ENCODE data around the gene HOXC9. TPM values are rescaled to one million over a fixed set of nuclear protein-coding genes. Genes with fewer than 3 reads are reported as not detected.

Gene HOXC9
- total RNA-seq, 1 donor from 2014 or later, result not detected

GRCh38 chr12:54007538-54008259, 7.7 kb downstream of the HOXC9 start:
- DNase-seq (ENCODE audit: missing footprints), result peak; percentile 15
- intact Hi-C loops (cut with DNase I), result loop anchor here (2.0 to 10.0 kb wide), 2 partner anchors 193 to 357 kb away; partner anchors contain the start of gene GPR84
- no peak for ATAC-seq

- ATAC-seq (no peak), DNase-seq (ENCODE audit: missing footprints) (peak; percentile 6)
- intact Hi-C loops (cut with DNase I), result loop anchor here (10.0 kb wide), 1 partner anchor 357 kb away; the partner anchor contains the start of gene GPR84
Observed at GRCh38 chr12:54008260-54008552, 8.2 kb downstream of the HOXC9 start.

GRCh38 chr12:54009171-54010052, 9.5 kb downstream of the HOXC9 start:
- intact Hi-C loops (cut with DNase I), result loop anchor here (10.0 kb wide), 1 partner anchor 355 kb away; the partner anchor contains the start of gene GPR84
- ATAC-seq, result no peak
- DNase-seq (ENCODE audit: missing footprints), result peak; percentile 53

- intact Hi-C loops (cut with DNase I), result no loop called here
- ATAC-seq (no peak), DNase-seq (ENCODE audit: missing footprints) (peak; percentile 17)
Observed at GRCh38 chr12:54010053-54010971, 10.4 kb downstream of the HOXC9 start.

GRCh38 chr12:54010972-54011664, 11.2 kb downstream of the HOXC9 start:
- DNase-seq (ENCODE audit: missing footprints) (no peak), ATAC-seq (no peak)
- intact Hi-C loops (cut with DNase I), result no loop called here

GRCh38 chr12:54011665-54012532, 11.9 kb downstream of the HOXC9 start:
- intact Hi-C loops (cut with DNase I), result no loop called here

GRCh38 chr12:54012631-54013409, 12.9 kb downstream of the HOXC9 start:
- DNase-seq (ENCODE audit: missing footprints) (no peak), ATAC-seq (no peak)
- intact Hi-C loops (cut with DNase I), result no loop called here

More at GRCh38 chr12:54011665-54012532, 11.9 kb downstream of the HOXC9 start:
- no peak for ATAC-seq
- peak; percentile 4 for DNase-seq (ENCODE audit: missing footprints)

GRCh38 chr12:54014377-54015017, 14.5 kb downstream of the HOXC9 start:
- no peak for ATAC-seq
- no peak for DNase-seq (ENCODE audit: missing footprints)
- intact Hi-C loops (cut with DNase I), result no loop called here

GRCh38 chr12:54015018-54015931, 15.3 kb downstream of the HOXC9 start:
- DNase-seq (ENCODE audit: missing footprints) (no peak), ATAC-seq (no peak)
- intact Hi-C loops (cut with DNase I), result no loop called here

- intact Hi-C loops (cut with DNase I), result no loop called here
- DNase-seq (ENCODE audit: missing footprints) (no peak), ATAC-seq (no peak)
Observed at GRCh38 chr12:54016051-54016450, 16.1 kb downstream of the HOXC9 start.

GRCh38 chr12:54016478-54016964, 16.6 kb downstream of the HOXC9 start:
- intact Hi-C loops (cut with DNase I), result no loop called here
- ATAC-seq (no peak), DNase-seq (ENCODE audit: missing footprints) (no peak)

GRCh38 chr12:54017027-54017788, 17.2 kb downstream of the HOXC9 start:
- peak; percentile 37 for ATAC-seq
- intact Hi-C loops (cut with DNase I), result no loop called here
- no peak for DNase-seq (ENCODE audit: missing footprints)

- intact Hi-C loops (cut with DNase I), result no loop called here
- DNase-seq (ENCODE audit: missing footprints) (peak; percentile 82), ATAC-seq (peak; percentile 82)
Observed at GRCh38 chr12:54017878-54018467, 18.0 kb downstream of the HOXC9 start.

- intact Hi-C loops (cut with DNase I), result no loop called here
- ATAC-seq (no peak), DNase-seq (ENCODE audit: missing footprints) (no peak)
Observed at GRCh38 chr12:54018468-54018984, 18.6 kb downstream of the HOXC9 start.

Data from Right ventricle myocardium inferior (tissue), 1 donor.